ENCODE results near the gene DNAJB9. TPM values are rescaled to one million over a fixed set of nuclear protein-coding genes. Genes with fewer than 3 reads are reported as not detected.

Gene DNAJB9
- total RNA-seq, 4 donors from 2014 or later = 24.2 to 96.6 (median 67.8) TPM

DNA sequence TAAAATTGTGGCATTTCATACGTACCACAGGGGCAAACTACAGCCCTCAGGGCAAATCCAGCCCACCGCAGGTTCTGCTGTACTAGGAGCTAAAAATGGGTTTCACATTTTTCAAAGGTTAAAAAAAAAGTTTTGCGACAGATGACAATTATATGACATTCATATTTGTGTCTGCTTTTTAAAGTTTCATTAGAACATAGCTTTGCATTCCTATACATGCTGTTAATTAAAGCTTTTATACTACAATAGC lies 43.0 kb upstream of the DNAJB9 start:
- DNase-seq (no peak), ATAC-seq (no peak)
- peak overlapping the region; percentile 96 to 99 (median 98) for H3K27ac ChIP-seq
- no peaks in the 10 kb centered on the region for H3K36me3 ChIP-seq
- H3K4me3 ChIP-seq = peak overlapping the region; percentile 66 to 94 (median 82)
- no peaks in the 10 kb centered on the region for H3K27me3 ChIP-seq
- in situ Hi-C loops (cut with MboI; ENCODE audit: low sequenced_read_pairs in 4 of 4) = loop anchor here in 3 of 4 donors (5.0 kb wide), 2 partner anchors 41 to 46 kb away; partner anchors contain the start of genes DNAJB9 (in 1 of the 3) and THAP5 (in 1 of the 3)
- TF ChIP-seq POLR2A (IDR thresholded peaks at IDR 0.05) = no peak
- TF ChIP-seq CTCF (IDR thresholded peaks at IDR 0.05 in 4 of 5, conservative IDR thresholded peaks at IDR 0.05 in 1 of 5) = no peak
- no peaks in the 10 kb centered on the region for H3K9me3 ChIP-seq
- peaks cover 29 to 35% of the 10 kb centered on the region in 2 donors for H3K4me1 ChIP-seq
- intact Hi-C loops (cut with DNase I; ENCODE audit: low total_unique reads) = loop anchor here (1.0 to 5.0 kb wide), 2 partner anchors 43 to 784 kb away; partner anchors contain the start of genes CBLL1, DNAJB9 and THAP5

DNA sequence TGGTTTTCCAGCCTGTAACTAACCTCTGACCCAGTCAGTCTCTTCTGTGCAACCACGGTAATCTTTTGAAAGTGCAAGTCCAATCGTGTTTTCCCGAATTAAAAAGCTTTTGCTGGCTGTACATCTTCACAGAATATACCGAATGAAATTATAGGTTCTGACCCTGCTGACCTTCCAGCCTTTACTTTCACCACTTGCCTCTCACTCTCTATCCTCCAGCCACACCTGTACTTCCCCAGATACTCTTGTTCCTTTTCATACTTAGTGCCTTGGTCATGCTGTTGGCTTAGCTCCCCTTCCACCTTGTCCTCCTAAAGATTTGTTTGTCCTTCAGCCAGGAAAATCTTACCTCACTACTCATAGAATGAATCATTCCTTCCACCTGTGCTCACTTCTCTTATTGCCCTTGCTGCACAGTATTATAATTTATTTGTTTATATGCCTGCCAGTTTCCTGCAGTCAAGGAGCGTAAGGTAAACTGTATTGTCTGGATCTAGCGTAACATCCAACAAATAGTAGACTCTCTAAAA lies 41.4 kb upstream of the DNAJB9 start:
- in situ Hi-C loops (cut with MboI; ENCODE audit: low sequenced_read_pairs in 4 of 4) = loop anchor here in 3 of 4 donors (5.0 kb wide), 2 partner anchors 39 to 44 kb away; partner anchors contain the start of genes DNAJB9 (in 1 of the 3) and THAP5 (in 1 of the 3)
- Histone ChIP-seq H3K27me3 (no peaks in the 10 kb centered on the region), H3K4me3 (no peak overlapping the region), H3K27ac (peak overlapping the region in 1 of 4 donors; percentile 24), H3K4me1 (peaks cover 16 to 23% of the 10 kb centered on the region in 2 donors), H3K36me3 (no peaks in the 10 kb centered on the region), H3K9me3 (no peaks in the 10 kb centered on the region)
- intact Hi-C loops (cut with DNase I; ENCODE audit: low total_unique reads) = loop anchor here (5.0 kb wide), 1 partner anchor 786 kb away; the partner anchor contains the start of gene CBLL1
- TF ChIP-seq CTCF (IDR thresholded peaks at IDR 0.05 in 4 of 5, conservative IDR thresholded peaks at IDR 0.05 in 1 of 5) = no peak
- TF ChIP-seq POLR2A (IDR thresholded peaks at IDR 0.05) = no peak
- ATAC-seq (no peak), DNase-seq (no peak)

DNA sequence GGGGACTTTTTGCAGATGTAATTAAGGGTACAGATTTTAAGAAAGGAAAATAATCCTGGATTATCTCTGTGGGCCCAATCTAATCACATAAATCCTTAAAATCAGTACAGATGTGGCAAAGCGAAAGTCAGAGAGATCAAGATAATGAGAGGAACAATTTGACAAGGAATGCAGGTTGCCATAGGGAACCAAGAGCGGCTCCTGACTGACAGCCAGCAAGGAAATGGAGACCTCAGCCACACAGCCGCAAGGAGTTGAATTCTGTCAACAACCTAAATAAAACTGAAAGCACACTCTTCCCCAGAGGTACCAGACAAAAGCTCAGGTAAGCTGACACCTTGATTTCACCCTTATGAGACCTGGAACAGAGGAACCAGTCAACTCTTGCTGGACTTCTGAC lies 40.3 kb upstream of the DNAJB9 start:
- DNase-seq (no peak), ATAC-seq (no peak)
- Histone ChIP-seq H3K4me3 (no peak overlapping the region), H3K4me1 (peaks cover 5 to 12% of the 10 kb centered on the region in 2 donors), H3K36me3 (no peaks in the 10 kb centered on the region), H3K27ac (no peak overlapping the region), H3K27me3 (no peaks in the 10 kb centered on the region), H3K9me3 (no peaks in the 10 kb centered on the region)
- in situ Hi-C loops (cut with MboI; ENCODE audit: low sequenced_read_pairs in 4 of 4) (loop anchor here in 3 of 4 donors (5.0 kb wide), 2 partner anchors 38 to 43 kb away; partner anchors contain the start of genes DNAJB9 (in 1 of the 3) and THAP5 (in 1 of the 3)), intact Hi-C loops (cut with DNase I; ENCODE audit: low total_unique reads) (loop anchor here (5.0 kb wide), 1 partner anchor 787 kb away; the partner anchor contains the start of gene CBLL1)
- TF ChIP-seq POLR2A (IDR thresholded peaks at IDR 0.05) (no peak), CTCF (IDR thresholded peaks at IDR 0.05 in 4 of 5, conservative IDR thresholded peaks at IDR 0.05 in 1 of 5) (no peak)

- TF ChIP-seq CTCF (IDR thresholded peaks at IDR 0.05 in 4 of 5, conservative IDR thresholded peaks at IDR 0.05 in 1 of 5) = no peak
- TF ChIP-seq POLR2A (IDR thresholded peaks at IDR 0.05) = no peak
- no peak overlapping the region for H3K4me3 ChIP-seq
- ATAC-seq = no peak
- no peaks in the 10 kb centered on the region for H3K4me1 ChIP-seq
- H3K27me3 ChIP-seq = no peaks in the 10 kb centered on the region
- intact Hi-C loops (cut with DNase I; ENCODE audit: low total_unique reads) = no loop called here
- no peaks in the 10 kb centered on the region for H3K36me3 ChIP-seq
- in situ Hi-C loops (cut with MboI; ENCODE audit: low sequenced_read_pairs in 4 of 4) = no loop called here
- DNase-seq = no peak
- no peak overlapping the region for H3K27ac ChIP-seq
- H3K9me3 ChIP-seq = no peaks in the 10 kb centered on the region
These were observed 36.0 kb upstream of the DNAJB9 start for GRCh38 chr7:108533712-108534111.

Data from gastrocnemius medialis (tissue), 4 donors.